HepG2 (cell line): ENCODE measurements around the gene CBX2. TPM values are rescaled to one million over a fixed set of nuclear protein-coding genes. Genes with fewer than 3 reads are reported as not detected.

Experiments used
- DBP ChIP-seq: sonication (generic); formaldehyde crosslinking; IDR thresholded peaks from 2 replicates; pipeline ENCODE4 v1.4.0; 2020; ENCODE audit warnings: missing genetic modification reagents; ENCODE audit errors: not compliant biosample characterization
- FOXO4 ChIP-seq: sonication (generic); formaldehyde crosslinking; conservative IDR thresholded peaks from 2 replicates; pipeline ENCODE4 v1.8.1; 2023; ENCODE audit warnings: missing genetic modification reagents
- GATAD1 ChIP-seq: IDR thresholded peaks from 2 replicates; pipeline ENCODE4 v1.6.1; 2016; ENCODE audit warnings: missing genetic modification reagents, missing compliant biosample characterization
- GLMP ChIP-seq: sonication (generic); formaldehyde crosslinking; IDR thresholded peaks from 2 replicates; pipeline ENCODE4 v1.9.0; 2021; ENCODE audit warnings: missing genetic modification reagents, mild to moderate bottlenecking, borderline replicate concordance
- IRF2 ChIP-seq: IDR thresholded peaks from 2 replicates; pipeline ENCODE4 v1.6.1; 2018; ENCODE audit warnings: missing genetic modification reagents, missing compliant biosample characterization
- KMT2B ChIP-seq: IDR thresholded peaks from 2 replicates; pipeline ENCODE4 v1.6.1; 2016; ENCODE audit warnings: missing genetic modification reagents, missing compliant biosample characterization
- MED8 ChIP-seq: sonication (generic); formaldehyde crosslinking; IDR thresholded peaks from 2 replicates; pipeline ENCODE4 v1.8.1; 2023; ENCODE audit warnings: mild to moderate bottlenecking, missing genetic modification reagents; ENCODE audit not compliant: insufficient replicate concordance
- PRMT3 ChIP-seq: sonication (generic); formaldehyde crosslinking; IDR thresholded peaks from 2 replicates; pipeline ENCODE4 v1.8.1; 2022; ENCODE audit warnings: low read depth, mild to moderate bottlenecking, moderate library complexity, missing genetic modification reagents, borderline replicate concordance
- TFE3 ChIP-seq: IDR thresholded peaks from 2 replicates; pipeline ENCODE4 v1.6.1; 2016
- ZFY ChIP-seq: sonication (generic); formaldehyde crosslinking; IDR thresholded peaks from 2 replicates; pipeline ENCODE4 v1.4.0; 2020; ENCODE audit warnings: missing genetic modification reagents
- ZNF34 ChIP-seq: sonication (generic); formaldehyde crosslinking; IDR thresholded peaks from 2 replicates; pipeline ENCODE4 v1.4.0; 2020; ENCODE audit warnings: mild to moderate bottlenecking, missing genetic modification reagents, borderline replicate concordance
- ZNF646 ChIP-seq: sonication (generic); formaldehyde crosslinking; IDR thresholded peaks from 2 replicates; pipeline ENCODE4 v1.9.0; 2021; ENCODE audit warnings: mild to moderate bottlenecking, missing genetic modification reagents
- ZNF724P ChIP-seq: sonication (generic); formaldehyde crosslinking; IDR thresholded peaks from 2 replicates; pipeline ENCODE4 v1.8.0; 2022; ENCODE audit warnings: missing genetic modification reagents, borderline replicate concordance
- ZSCAN21 ChIP-seq: sonication (generic); formaldehyde crosslinking; IDR thresholded peaks from 2 replicates; pipeline ENCODE4 v1.8.0; 2022; ENCODE audit warnings: mild to moderate bottlenecking, missing genetic modification reagents, moderate library complexity, borderline replicate concordance
- polyA plus RNA-seq, 8 experiments: library from polyadenylated mRNA; depleted of rRNA in 3 of 8; stranded (reverse) in 7 of 8; unstranded in 1 of 8; fragments of >200 nt; fragmentation: Illumina TruSeq in 4 of 8; extraction: Trizol in 4 of 8; gene quantifications; 2 replicates each; pipeline versions ENCODE4 v1.2.1 to v1.2.3, GENCODE V29; 2011 to 2016; ENCODE audit warnings: low read depth in 4 of 8, missing spikeins in 1 of 8, mixed read lengths in 1 of 8; ENCODE audit not compliant: insufficient read depth in 1 of 8
- total RNA-seq, 5 experiments: library from RNA; depleted of rRNA; stranded (reverse); fragments of >200 nt; fragmentation: Illumina TruSeq; extraction: Trizol; gene quantifications; 2 replicates each; pipeline ENCODE4 v1.2.3, GENCODE V29; 2016; ENCODE audit warnings: low read depth in 1 of 5
- TF ChIP-seq, protein P1 (sequence below): sonication (generic); formaldehyde crosslinking; IDR thresholded peaks from 2 replicates; pipeline ENCODE4 v1.8.1; 2023; ENCODE audit warnings: mild to moderate bottlenecking, missing genetic modification reagents, borderline replicate concordance

Gene CBX2
- total and polyA plus RNA-seq, 2 of the 13 experiments (the other 11 are each of a cell fraction or from before 2014, with no cell fraction given): 14.5 to 31.1 TPM

DNA sequence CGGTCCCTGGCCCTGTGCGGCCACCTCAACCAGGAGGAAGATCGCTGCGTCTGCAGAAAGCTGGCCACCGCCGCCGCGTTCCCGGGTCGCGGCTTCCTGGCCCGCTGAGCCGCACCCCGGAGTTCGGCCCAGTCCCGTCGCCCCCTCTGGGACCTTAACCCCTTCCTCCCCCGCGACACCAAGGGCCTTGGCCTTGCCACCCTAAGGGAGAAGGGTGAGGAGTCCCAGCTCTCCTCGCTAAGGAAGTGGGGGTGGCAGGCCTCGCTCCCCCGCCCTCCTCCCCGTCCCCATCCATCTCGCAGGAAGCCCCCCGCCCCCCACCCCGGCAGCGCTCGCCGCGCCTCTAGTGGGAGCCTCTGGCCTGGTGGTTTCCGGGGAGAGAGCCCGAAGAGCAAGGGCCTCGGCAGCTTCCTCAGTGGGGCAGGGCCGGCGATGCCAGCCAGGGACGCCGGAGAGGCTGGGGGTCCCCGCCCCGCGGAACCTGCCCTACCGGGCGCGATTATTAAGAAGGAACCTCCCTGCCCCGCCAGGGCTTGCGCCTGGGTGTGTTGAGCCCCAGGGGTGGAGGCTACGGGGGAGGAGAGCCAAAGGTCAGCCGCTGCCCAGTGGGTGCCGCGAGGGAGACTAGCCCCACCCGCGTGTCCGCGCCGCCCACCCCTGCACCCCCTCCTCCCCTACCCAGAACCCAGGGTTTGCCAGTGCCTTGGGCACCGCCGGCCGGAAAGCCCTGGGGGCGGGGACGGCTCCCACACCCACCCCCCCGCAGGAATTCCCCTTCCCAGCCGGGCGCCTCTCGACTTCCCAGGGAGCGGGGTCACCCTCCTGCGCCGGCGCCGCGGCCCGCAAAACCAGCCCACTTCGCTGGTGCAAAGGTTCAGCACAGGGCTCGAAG, 54.5 kb downstream of the CBX2 start (continued):
- no peak for TF ChIP-seq DBP (CRISPR knock-in tag)
- TF ChIP-seq ZSCAN21 (CRISPR knock-in tag): no peak; the same call in none of the 2 replicates
- no peak for TF ChIP-seq FOXO4
- peak; percentile 50; the same call in 1 of the 2 replicates for TF ChIP-seq ZNF724P (CRISPR knock-in tag)
- no peak for TF ChIP-seq KMT2B (CRISPR knock-in tag)
- TF ChIP-seq ZNF646 (CRISPR knock-in tag): no peak
- TF ChIP-seq ZFY (CRISPR knock-in tag): peak; percentile 66
- no peak; the same call in 1 of the 2 replicates for TF ChIP-seq GATAD1
- TF ChIP-seq TFE3: no peak; the same call in none of the 2 replicates
- TF ChIP-seq GLMP (CRISPR knock-in tag): no peak
- TF ChIP-seq PRMT3 (CRISPR knock-in tag): 0 out of 2 replicates have a peak, but pooled peaks have one; percentile 44
- no peak; the same call in 1 of the 2 replicates for TF ChIP-seq ZNF34 (CRISPR knock-in tag)
- 0 out of 2 replicates have a peak, but pooled peaks have one; percentile 16 for TF ChIP-seq IRF2 (CRISPR knock-in tag)
- TF ChIP-seq MED8 (CRISPR knock-in tag): no peak
- TF ChIP-seq, protein P1, sequence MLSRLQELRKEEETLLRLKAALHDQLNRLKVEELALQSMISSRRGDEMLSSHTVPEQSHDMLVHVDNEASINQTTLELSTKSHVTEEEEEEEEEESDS (CRISPR knock-in tag): no peak
